HUDEP-2 (cell line): ENCODE results near the gene RAPGEF2.
"Not testable (repeated sequence)": the region's sequence is repeated elsewhere in the genome, so short reads cannot be mapped to it uniquely, and the experiment has no call there.

Experiments
- DNase-seq, 76 experiments: peaks; one replicate each; lab custom pipeline; 2025; ENCODE audit not compliant: unreplicated experiment in 76 of 76; lab: John Stamatoyannopoulos, UW

Gene RAPGEF2

GRCh38 chr4:159097144-159097543, 5.7 kb upstream of the RAPGEF2 start:
- DNase-seq = no peak

- DNase-seq = no peak
Measured at GRCh38 chr4:159097785-159098184, 5.1 kb upstream of the RAPGEF2 start.

GRCh38 chr4:159098482-159099127, 4.3 kb upstream of the RAPGEF2 start:
- DNase-seq = no peak

GRCh38 chr4:159101988-159102621, 774 bp upstream of the RAPGEF2 start:
- DNase-seq = no peak

GRCh38 chr4:159103384-159103990, 608 bp downstream of the RAPGEF2 start:
- peak in 49 of 76 experiments; percentile 5 to 64 (median 33) for DNase-seq

- peak in 31 of 76 experiments; percentile 1 to 62 (median 14) for DNase-seq
Measured at GRCh38 chr4:159104694-159105414, 2.0 kb downstream of the RAPGEF2 start.

- DNase-seq = peak in 25 of 76 experiments; percentile 2 to 52 (median 14)
Measured at GRCh38 chr4:159105761-159106243, 2.9 kb downstream of the RAPGEF2 start.

GRCh38 chr4:159106636-159107035, 3.8 kb downstream of the RAPGEF2 start:
- no peak for DNase-seq

- DNase-seq = peak in 1 of 76 experiments; percentile 22
Measured at GRCh38 chr4:159107203-159107925, 4.5 kb downstream of the RAPGEF2 start.

GRCh38 chr4:159108124-159108523, 5.2 kb downstream of the RAPGEF2 start:
- DNase-seq = no peak

- DNase-seq = no peak
Measured at GRCh38 chr4:159110961-159111360, 8.1 kb downstream of the RAPGEF2 start.

- peak in 3 of 76 experiments; percentile 4 to 33 (median 18) for DNase-seq
Measured at GRCh38 chr4:159111416-159111815, 8.5 kb downstream of the RAPGEF2 start.

- DNase-seq = not testable (repeated sequence)
Measured at GRCh38 chr4:159113366-159113765, 10.5 kb downstream of the RAPGEF2 start.

GRCh38 chr4:159116098-159116497, 13.2 kb downstream of the RAPGEF2 start:
- DNase-seq = not testable (repeated sequence)

GRCh38 chr4:159116693-159117092, 13.8 kb downstream of the RAPGEF2 start:
- not testable (repeated sequence) for DNase-seq

GRCh38 chr4:159117564-159117963, 14.7 kb downstream of the RAPGEF2 start:
- no peak for DNase-seq

- peak in 1 of 76 experiments; percentile 15 for DNase-seq
Measured at GRCh38 chr4:159117968-159118367, 15.1 kb downstream of the RAPGEF2 start.

- DNase-seq = no peak
Measured at GRCh38 chr4:159121371-159121770, 18.5 kb downstream of the RAPGEF2 start.

- DNase-seq = no peak
Measured at GRCh38 chr4:159126716-159127115, 23.8 kb downstream of the RAPGEF2 start.

- no peak for DNase-seq
Measured at GRCh38 chr4:159127745-159128518, 25.1 kb downstream of the RAPGEF2 start.
